Stimulated activated CD4-positive, alpha-beta T cell treated with anti-CD3 and anti-CD28 coated beads, Interleukin-1b, Interleukin-23, amount 100 ng/mL, for 24 hours (primary cell): ENCODE data around the gene CDH7.

ENCODE experiments used
- DNase-seq, 4 experiments: peaks; one replicate each; pipeline ENCODE4 v3.0.0-alpha.2; 2020; ENCODE audit warnings: low read depth in 4 of 4, low spot score in 1 of 4

CDH7 gene, protein sequence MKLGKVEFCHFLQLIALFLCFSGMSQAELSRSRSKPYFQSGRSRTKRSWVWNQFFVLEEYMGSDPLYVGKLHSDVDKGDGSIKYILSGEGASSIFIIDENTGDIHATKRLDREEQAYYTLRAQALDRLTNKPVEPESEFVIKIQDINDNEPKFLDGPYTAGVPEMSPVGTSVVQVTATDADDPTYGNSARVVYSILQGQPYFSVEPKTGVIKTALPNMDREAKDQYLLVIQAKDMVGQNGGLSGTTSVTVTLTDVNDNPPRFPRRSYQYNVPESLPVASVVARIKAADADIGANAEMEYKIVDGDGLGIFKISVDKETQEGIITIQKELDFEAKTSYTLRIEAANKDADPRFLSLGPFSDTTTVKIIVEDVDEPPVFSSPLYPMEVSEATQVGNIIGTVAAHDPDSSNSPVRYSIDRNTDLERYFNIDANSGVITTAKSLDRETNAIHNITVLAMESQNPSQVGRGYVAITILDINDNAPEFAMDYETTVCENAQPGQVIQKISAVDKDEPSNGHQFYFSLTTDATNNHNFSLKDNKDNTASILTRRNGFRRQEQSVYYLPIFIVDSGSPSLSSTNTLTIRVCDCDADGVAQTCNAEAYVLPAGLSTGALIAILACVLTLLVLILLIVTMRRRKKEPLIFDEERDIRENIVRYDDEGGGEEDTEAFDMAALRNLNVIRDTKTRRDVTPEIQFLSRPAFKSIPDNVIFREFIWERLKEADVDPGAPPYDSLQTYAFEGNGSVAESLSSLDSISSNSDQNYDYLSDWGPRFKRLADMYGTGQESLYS

DNA sequence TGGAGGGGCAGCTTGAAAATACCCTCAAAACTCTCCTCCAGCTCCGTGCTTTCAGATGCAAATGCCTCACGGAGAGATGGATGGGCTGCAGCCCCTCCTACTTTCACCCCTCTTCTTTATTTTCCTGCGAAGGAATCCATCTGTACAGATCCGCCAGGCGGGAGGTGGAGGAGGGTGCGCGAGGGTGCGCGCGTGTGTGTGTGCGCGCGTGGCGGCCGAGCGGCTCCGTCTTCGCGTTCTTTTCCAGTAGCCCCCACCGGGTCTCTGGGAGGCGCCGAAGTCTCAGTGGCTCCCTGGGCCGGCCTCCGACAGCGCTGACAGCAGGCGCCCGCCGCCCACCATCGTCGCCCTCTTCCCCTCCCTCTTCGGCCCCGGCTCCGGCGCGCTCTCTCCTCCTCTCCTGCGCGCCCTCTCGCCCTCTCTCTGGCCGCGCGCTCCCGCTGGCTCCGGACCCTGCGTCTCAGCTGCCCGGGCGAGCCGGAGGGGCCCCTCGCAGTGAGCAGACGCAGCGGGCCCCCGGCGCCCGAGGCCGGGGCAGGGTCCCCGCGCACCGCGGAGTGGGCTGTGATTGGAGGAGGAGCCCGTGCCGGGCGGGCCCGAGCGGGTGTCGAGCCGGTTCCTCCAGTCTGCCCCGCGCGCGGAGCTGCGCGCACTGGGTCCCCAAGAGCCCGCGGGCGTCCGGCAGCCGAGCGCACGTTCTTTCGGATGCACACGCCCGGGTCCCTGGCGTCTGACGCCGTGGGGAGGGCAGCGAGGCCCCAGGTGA is at the start of gene CDH7:
TSS of gene CDH7 (plus strand) at position 624 of the 766 bp plus-strand sequence. CDS start 11,831 bp downstream, outside the sequence.
- no peak for DNase-seq

DNA sequence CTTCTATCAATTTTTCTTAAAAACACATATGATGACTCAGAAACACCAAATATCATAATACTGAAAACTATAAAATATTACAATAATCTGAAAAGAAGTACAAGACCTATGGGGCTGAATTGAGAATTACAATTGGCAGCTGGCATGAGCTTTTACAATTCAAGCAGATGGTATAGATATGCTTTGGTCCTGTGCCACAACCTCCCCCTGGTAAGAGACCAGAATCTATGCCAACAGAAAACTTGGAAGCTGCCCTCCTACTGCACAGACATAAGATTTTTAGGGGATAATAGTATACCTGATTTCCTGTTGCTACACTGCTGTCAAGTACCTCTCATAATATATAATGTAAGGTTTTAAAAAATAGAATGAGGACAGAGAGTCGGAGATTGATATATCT is 46.8 kb upstream of the CDH7 start:
- DNase-seq = no peak

DNA sequence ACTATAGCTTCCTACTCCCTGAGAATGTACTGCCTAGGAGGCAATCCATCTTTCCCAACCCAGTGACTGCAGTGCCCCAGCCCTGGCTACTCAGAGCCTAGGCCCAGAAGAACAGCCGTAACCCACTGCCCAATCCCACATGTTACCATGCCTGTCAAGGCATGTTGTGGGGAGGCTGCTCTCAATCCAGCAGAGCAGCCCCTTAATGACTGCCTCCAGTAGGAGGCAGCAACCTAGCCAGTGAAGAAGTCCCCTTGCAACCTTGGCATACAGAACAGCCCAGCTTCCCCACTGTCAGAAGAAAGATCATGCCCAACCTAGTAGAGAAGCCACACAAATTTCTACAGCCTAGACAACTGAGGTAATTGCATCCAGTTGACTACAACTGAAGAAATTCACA is 44.2 kb upstream of the CDH7 start:
- DNase-seq = no peak

DNA sequence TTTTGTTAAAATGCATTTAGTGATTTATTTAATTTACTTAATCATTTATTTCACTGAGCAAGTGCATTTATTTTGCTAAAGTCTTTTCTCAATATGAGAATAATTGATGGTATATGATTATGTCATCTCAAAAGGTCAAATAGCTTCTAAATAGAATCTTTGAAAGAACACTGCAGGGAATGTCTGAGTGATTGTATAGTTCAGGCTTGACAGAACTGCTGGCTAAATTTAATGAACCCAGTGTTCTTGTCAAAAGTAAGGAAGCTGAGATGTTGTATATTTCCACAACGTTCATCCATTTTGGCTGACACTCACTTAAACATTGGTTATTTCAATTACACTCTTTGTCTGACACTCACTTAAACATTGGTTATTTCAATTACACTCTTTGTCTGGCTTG is 39.3 kb upstream of the CDH7 start:
- no peak for DNase-seq

DNA sequence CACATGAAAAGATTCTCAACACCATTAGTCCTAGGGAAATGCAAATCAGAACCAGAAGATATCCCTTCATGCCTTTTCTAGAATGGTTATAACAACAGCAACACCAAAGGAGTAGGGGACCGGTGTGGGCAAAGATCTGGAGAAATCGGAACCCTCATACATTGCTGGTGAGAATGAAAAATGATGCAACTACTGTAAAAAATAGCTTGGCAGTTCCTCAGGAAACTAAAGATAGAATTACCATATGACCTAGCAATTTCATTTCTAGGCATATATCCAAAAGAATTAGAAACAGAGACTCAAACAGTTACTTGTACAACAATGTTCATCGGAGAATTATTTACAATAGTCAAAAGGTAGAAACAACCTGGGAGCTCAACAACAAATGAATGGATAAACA is 29.2 kb upstream of the CDH7 start:
- no peak for DNase-seq

DNA sequence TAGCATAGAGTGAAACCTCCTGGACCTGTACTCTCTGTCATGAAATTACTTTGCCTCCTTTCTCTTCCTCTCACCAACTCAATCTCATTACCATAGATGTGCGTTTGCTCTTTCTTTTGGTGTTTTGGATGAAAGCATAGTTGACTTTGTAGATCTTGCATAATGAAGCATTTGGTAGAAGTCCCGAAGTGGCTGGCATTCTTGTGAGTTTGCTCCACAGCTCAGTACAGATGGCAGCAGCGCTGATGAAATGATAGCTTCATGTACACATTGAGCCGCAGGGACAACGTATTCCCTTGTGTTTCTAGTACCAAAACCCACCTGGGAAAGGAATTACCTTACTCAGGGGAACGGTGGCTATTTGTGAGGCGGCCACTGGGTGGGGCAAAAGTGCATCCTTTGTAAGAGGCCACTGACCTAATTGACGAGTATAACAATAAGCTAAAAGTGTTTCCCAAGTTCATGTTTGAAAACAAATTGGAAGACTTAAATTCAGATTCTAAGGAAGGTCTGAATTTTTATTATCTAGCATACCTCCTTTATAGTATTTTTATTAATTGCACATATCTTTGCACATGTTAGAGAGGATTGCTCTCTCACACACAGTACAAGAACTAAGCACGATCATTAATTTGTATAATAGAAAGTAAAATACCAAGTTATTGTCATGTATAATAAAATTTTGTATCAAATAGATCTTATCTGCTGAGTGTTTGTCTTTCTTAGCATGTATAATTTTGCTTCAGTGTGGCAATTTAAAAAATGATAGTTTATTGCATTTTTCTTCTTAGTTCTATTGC is 25.4 kb upstream of the CDH7 start:
- DNase-seq = no peak

DNA sequence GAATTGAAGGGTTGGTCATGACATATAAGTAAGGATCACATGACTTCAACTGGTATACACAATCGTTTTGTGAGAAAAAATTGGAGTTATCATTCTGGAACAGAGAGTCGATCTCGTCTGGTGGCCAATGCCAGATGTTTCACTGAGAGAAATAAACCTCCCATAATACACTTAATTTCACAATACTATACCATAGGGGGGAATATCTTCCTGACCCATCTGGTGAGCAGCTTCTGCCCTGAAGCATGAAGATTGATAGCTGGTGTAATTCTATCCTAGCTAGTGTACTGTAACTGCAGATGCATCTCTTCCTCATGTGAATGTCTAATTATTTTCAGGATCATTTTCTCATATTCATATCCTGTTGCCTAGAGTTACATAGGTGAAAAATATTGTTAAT is 15.7 kb upstream of the CDH7 start:
- no peak for DNase-seq

DNA sequence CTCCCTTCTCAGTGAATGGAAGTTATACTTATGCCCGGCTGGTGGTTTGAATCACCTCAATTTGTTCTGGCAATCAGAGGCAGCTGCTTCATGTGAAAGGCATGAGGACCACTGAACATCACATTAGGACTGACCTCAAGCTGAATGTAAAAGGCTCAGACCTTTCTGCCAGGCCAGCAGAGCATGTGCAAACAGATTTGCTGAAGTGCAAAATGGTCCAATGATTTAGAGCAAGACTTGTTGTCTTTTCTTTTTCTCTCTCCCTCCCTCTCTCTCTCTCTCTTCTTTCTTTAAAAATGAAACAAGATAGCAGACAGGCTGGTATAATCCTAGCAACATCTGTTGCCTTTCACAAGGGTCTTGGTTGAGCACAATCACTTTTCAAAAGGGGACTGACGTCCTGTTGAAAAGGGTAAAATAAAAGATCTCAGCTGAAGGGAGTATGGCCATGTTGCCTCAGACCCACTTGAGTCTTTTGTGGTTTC is 13.3 kb upstream of the CDH7 start:
- DNase-seq = no peak

DNA sequence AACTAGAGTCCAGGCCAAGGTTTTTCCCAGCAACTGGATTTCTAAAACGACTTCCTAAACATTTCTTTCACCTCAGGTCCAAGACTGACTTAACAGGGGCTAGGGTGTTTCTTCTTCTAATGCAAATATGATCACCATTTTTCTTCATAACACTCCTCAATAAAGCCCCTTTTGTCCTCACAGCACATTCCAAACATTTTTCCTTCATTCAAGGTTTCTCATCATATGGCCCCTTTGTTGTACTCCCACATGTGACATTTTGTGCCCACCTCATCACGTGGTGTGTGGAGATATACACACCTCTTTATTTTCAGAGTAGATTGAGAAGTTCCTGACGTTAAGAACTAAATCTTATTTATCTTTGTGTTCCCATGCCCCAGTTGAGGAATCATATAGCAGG is 3.9 kb upstream of the CDH7 start:
- no peak for DNase-seq

DNA sequence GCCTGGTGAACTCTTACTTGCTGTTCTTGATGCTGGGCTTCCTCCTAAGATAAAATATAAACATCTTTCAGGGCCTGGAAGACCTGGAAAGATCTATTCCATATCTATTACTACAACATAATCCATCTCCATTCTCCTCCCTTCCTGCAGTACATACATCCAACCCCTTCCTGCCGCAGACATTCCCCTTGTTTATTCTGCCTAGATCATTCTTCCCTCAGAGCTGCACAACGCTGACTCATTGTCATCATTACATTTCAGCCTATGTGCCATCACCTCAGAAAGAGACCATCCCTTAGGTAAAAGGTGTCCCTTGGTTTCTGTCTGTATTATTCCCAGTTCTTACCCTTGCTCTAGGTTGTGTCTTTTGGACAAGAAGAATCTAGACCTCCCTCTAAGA is 2.5 kb upstream of the CDH7 start:
- DNase-seq = no peak

DNA sequence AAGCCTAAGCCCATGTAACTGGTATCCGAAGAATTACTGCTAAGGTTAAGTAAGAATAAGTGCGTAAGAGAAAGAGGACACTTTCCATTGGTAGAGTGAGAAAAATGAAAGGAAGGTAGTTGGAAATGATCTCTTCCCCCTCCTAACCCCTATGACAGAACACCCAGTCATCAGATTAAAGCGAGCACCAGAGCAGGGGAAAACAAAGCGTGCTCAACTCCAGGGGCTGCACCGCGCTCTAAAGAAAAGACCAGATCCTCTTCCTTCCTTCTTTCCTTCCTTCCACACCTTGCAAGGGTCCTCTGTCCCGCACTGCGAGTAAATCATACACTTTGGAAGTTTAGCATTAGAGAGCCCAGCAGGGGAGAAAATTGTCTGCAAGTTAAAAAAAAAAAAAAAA is 971 bp upstream of the CDH7 start:
- DNase-seq = no peak

DNA sequence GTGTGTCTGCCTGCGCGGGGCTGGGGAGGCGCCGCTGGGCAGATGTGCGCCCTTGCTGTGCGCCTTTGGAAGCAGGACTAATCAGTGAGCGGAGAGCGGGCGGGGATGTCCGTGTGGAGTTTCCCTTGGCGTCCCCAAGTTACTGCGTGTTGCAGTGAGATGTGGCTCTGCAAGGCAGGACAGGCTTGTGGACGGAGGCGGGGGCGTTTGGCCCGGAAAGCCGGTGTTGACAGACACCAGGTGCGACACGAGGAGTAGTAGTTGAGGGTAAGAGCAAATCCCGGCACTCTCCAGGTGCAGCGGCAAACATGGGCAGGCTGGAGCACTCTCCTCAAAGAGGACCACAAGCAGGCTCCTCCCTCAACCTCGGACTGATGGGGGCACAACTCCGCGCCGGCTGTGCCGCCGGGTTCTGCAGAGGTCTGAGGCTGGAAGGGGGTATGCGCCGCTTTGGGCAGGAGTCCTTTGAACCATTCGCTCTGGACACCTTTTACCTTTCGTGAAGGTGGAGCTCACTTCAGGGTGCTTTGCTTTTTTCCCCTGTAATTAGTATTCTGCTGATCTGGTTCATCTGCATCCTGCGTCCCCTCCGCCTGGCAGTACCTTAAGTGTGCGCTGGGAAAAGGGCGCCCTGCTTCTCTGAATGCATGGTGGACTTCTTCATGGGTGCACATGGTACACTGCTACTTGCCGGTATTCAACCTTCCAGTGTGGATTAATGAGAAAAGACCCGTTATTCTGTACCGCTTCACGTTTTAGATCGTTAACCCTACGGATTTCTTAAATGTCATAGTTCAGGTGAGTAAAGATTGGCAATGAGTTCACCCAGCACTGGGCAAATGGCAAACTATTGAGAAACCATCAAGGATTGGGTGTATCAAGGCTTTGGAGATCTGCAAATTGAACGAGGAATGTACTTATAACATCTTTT is 608 bp downstream of the CDH7 start:
- no peak for DNase-seq

DNA sequence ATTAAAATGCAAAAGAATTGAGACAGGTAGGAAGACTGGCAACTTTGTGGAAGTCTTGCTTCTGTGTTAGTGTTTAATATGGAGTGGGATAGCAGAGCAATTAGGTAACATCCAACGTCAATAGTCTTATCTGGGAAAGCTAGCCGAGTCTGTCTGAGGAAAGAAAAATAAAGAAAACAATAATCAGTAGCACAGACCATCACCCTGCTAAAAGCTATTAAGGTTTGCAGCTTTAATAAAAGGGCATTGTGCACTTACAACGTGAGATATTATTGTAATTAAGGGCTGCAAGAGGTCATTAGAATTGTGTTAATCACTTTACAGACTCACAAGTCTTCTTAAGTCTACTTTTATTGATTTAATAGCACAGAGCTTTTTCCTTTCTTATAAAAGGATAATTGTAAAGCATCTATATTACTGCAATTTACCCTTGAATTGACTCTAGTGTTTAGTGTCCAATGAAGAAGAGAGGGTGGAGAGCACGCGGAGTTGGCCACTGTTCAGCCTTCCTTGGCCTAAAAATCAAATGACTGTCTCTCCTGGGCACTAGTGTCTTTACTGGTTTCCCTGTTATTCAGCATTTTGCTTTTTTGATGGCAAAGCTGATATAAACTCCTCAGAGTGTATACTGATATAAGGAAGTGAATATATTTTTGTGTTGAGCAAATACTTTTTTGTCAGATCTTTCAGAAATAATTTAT is 2.0 kb downstream of the CDH7 start:
- DNase-seq = no peak

DNA sequence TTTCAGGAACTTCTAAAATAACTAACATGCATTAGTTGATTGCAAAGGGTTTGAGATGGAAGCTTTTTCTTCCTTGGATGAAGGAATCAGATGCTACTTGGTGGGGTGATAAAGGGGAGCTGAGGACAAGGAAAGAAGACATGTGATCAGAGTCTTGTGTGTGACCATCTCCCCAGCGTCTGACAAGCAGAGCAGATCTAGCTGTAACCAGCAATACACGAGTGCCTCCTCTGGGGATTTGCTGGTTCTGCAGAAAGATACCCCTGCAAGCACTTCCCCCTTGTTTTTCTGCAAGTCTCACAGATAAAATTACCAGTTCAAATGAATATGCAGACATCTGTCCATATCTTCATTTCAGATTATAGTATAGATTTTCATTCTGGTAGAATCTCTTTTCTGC is 2.7 kb downstream of the CDH7 start:
- DNase-seq = no peak

DNA sequence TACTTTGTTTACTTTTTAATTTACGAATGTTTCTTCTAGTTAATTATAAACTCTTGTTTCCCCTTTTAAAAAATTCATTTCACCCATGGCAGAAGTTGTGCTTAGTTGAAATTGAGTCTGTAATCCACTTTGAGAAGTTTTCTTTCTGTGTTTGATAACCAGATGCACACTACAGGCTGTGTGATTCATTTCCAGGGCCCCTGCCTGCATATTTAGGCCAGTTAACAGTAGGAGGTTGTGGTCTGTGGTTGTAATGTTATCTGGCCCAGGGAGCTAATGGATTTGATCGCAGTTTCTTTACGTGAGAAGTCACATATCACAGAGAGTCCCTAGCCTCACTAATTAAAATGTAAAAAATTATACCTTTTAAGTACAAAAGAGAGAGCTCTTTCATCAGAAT is 3.3 kb downstream of the CDH7 start:
- DNase-seq = no peak

DNA sequence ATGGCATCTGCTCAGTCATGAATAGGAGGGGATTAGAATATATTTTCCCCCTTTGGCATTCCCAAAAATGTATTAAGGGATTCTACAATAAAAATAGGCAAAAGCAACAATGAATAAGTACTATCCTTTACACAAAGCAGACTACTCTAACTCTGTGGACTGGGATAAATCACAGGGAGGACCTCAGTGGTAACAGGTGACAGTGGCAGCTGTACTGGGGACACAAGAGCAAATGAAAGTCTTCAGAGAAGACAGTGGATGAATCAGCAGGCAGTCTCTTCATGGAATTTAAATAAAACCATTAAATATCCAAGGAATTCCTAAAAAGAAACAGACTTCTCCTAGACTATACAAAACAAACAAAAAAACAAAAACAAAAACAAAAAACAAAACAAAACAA is 4.8 kb downstream of the CDH7 start:
- DNase-seq = no peak

DNA sequence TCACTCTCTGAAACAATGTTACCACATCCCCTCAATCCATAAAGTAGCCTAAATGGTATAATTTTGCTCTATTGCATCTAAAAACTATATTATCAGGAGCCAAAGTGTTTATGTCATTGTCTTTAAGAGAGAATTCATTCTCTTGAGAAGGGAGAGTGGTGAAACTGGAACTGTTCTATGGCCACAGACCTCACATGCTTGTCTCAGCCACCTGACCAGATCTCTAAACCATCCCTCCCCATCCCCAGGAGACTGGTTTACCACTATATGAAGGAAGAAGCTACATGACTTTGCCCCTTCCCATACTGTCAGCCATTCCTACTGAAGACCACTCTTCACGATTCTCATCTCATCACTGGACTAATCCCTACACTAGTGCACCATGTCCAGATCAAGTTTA is 9.6 kb downstream of the CDH7 start:
- DNase-seq = no peak

DNA sequence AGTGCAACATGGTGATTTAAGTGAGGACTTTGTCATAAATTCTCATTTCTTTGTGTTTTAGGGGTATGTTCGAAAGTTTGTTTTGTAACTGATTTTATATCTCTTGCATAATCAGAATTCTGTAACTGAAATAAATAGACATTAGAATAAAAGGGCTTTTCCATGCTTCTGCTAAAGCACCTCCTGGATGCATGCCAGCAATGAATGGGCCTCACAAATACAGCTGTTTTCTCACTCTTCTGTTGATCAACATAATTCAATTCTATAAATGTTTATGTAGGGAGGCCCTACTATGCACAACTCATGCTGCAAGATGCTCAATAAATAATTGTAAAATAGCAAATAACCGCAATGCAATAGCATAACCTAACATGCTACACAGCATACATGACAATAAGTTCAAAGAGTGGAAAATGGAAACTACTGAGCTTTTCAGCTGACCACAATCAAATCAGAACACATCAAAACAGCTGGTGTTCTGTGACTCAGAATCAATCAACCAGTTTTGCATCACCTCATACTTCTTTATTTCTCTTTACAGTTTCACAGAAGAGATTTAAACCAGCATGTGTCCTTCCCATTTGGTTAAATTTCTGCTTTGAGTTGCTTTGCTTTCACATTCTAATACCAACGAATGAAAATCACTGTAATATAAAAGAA is 11.0 kb downstream of the CDH7 start:
- no peak for DNase-seq

DNA sequence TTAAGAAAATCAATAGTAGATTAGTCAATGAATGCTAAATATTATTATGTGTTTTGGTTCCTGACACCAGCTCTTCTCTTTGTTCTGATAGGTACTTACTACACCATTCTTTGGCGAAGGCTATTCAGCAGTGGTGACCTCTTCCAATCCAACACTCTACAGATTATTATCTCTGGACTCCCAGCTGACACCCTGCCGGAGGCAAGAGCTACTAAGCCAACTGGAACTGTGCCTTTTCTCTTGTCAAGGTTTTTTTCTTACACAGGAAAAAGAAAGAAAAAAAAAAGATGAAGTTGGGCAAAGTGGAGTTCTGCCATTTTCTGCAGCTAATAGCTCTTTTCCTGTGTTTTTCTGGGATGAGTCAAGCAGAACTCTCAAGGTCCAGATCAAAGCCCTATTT is 11.7 kb downstream of the CDH7 start:
- no peak for DNase-seq
